Calu3 (cell line): ENCODE measurements around the gene JAM2. TPM values are rescaled to one million over a fixed set of nuclear protein-coding genes. Genes with fewer than 3 reads are reported as not detected.

Source experiments
- BruUV-seq: library from RNA; stranded (reverse); fragments of 400-500 nt; replicated peaks from 2 replicates; lab custom pipeline; 2021; lab: Mats Ljungman, UMichigan
- CTCF ChIA-PET: fragments of 300-600 bp; sonication (Branson Sonifier 250); formaldehyde crosslinking; loops from one replicate; lab custom pipeline; 2022; ENCODE audit warnings: antibody characterized with exemption; lab: Charles Lee
- DNase-seq: peaks from one replicate; pipeline ENCODE4 v3.0.0; 2022
- H3K27ac Mint-ChIP-seq: one replicate; pipeline ENCODE4 v1.8.0; 2022; ENCODE audit warnings: mixed read lengths; ENCODE audit not compliant: unreplicated experiment
- H3K27me3 Mint-ChIP-seq: one replicate; pipeline ENCODE4 v1.8.0; 2022; ENCODE audit warnings: mixed read lengths; ENCODE audit not compliant: unreplicated experiment
- H3K36me3 Mint-ChIP-seq: one replicate; pipeline ENCODE4 v1.8.0; 2022; ENCODE audit warnings: mild to moderate bottlenecking, moderate library complexity, mixed read lengths; ENCODE audit not compliant: insufficient read depth, unreplicated experiment
- H3K4me1 Mint-ChIP-seq: one replicate; pipeline ENCODE4 v1.8.0; 2022; ENCODE audit warnings: mild to moderate bottlenecking, low read depth, mixed read lengths; ENCODE audit not compliant: unreplicated experiment
- H3K4me3 Mint-ChIP-seq: one replicate; pipeline ENCODE4 v1.8.0; 2022; ENCODE audit warnings: mild to moderate bottlenecking, low read depth, moderate library complexity, mixed read lengths; ENCODE audit not compliant: unreplicated experiment
- H3K9me3 Mint-ChIP-seq: one replicate; pipeline ENCODE4 v1.8.0; 2022; ENCODE audit warnings: low read depth, mixed read lengths; ENCODE audit not compliant: unreplicated experiment
- intact Hi-C: fragments of 100-400 bp; cut with micrococcal nuclease; formaldehyde crosslinking; loops from one replicate; pipeline ENCODE4 v1.10.0; 2022; ENCODE audit not compliant: unreplicated experiment
- total RNA-seq: library from RNA; stranded (reverse); gene quantifications from 2 replicates; pipeline ENCODE4 v1.2.3, GENCODE V29; 2022
- TF ChIP-seq, protein P1 (sequence below): fragments of 200-600 bp; IDR thresholded peaks from one replicate; pipeline ENCODE4 v1.8.0; 2022; ENCODE audit warnings: antibody characterized with exemption; ENCODE audit not compliant: unreplicated experiment

The JAM2 gene
- total RNA-seq, 1 experiment from 2014 or later: not detected

DNA sequence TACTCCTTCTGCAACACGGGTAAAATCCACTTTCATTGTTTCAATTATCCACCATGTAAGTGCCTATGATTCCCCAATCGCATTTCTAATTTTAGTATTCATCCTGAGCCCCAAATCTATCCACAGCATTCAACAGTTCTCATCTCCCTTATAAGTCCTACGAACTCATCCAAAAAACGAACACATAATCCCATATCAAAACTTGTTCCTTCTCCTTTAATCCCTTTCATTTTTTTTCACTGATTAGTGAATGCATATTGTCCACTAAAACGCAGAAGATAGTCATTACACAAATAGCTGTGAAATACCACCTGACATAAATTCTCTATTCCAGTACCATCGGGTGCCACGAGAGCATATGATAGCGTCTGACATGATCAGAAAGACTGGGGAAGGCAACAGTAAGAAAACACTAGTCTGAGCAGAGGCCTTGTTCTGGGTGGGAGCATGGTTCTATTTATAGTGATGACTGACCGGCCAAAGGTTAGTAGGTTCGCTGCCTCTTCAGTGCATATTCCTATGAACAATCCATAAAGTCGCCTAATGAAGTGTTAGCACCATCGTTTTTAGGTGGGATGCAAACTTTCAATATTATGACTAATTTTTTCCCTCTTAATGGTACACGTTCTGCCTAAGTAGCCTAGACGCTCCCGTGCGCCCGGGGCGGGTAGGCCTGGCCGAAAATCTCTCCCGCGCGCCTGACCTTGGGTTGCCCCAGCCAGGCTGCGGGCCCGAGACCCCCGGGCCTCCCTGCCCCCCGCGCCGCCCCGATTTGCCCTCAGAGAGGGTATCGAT, 95.0 kb downstream of the JAM2 start:
- H3K4me1 Mint-ChIP-seq: peaks cover 7% of the 10 kb centered on the region
- H3K4me3 Mint-ChIP-seq: peak overlapping the region; percentile 87
- no TSS peak for BruUV-seq
- peak overlapping the region; percentile 100 for H3K27ac Mint-ChIP-seq
- H3K9me3 Mint-ChIP-seq: no peaks in the 10 kb centered on the region
- peak; percentile 2 for DNase-seq
- no peaks in the 10 kb centered on the region for H3K27me3 Mint-ChIP-seq
- CTCF ChIA-PET: no interaction called here
- TF ChIP-seq, protein P1, sequence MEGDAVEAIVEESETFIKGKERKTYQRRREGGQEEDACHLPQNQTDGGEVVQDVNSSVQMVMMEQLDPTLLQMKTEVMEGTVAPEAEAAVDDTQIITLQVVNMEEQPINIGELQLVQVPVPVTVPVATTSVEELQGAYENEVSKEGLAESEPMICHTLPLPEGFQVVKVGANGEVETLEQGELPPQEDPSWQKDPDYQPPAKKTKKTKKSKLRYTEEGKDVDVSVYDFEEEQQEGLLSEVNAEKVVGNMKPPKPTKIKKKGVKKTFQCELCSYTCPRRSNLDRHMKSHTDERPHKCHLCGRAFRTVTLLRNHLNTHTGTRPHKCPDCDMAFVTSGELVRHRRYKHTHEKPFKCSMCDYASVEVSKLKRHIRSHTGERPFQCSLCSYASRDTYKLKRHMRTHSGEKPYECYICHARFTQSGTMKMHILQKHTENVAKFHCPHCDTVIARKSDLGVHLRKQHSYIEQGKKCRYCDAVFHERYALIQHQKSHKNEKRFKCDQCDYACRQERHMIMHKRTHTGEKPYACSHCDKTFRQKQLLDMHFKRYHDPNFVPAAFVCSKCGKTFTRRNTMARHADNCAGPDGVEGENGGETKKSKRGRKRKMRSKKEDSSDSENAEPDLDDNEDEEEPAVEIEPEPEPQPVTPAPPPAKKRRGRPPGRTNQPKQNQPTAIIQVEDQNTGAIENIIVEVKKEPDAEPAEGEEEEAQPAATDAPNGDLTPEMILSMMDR: no peak
- H3K36me3 Mint-ChIP-seq: peaks cover 34% of the 10 kb centered on the region
- intact Hi-C loops: no loop called here

DNA sequence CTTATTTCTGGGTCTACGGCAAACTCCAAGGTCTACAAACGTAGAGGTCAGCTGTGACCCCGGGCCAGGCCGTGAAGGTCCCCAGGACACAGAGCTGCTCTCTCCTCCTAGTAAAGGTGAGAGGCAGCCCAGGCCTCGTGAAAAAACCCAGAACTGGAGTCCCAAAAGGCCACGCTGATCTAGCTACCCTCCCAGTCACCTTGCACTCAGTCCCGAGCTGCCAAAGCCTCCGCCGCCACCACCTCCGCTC, 95.5 kb downstream of the JAM2 start:
- Mint-ChIP-seq H3K9me3 (no peaks in the 10 kb centered on the region), H3K36me3 (peaks cover 34% of the 10 kb centered on the region), H3K4me1 (peaks cover 7% of the 10 kb centered on the region), H3K27me3 (no peaks in the 10 kb centered on the region), H3K27ac (peak overlapping the region; percentile 100), H3K4me3 (peak overlapping the region; percentile 87)
- CTCF ChIA-PET: interaction anchor here (0.6 kb wide), 1 partner anchor 158 kb away, joined by 5 read pairs; no protein-coding TSS in a partner anchor
- BruUV-seq: no TSS peak
- TF ChIP-seq, protein P1: no peak
- no peak for DNase-seq
- intact Hi-C loops: no loop called here

DNA sequence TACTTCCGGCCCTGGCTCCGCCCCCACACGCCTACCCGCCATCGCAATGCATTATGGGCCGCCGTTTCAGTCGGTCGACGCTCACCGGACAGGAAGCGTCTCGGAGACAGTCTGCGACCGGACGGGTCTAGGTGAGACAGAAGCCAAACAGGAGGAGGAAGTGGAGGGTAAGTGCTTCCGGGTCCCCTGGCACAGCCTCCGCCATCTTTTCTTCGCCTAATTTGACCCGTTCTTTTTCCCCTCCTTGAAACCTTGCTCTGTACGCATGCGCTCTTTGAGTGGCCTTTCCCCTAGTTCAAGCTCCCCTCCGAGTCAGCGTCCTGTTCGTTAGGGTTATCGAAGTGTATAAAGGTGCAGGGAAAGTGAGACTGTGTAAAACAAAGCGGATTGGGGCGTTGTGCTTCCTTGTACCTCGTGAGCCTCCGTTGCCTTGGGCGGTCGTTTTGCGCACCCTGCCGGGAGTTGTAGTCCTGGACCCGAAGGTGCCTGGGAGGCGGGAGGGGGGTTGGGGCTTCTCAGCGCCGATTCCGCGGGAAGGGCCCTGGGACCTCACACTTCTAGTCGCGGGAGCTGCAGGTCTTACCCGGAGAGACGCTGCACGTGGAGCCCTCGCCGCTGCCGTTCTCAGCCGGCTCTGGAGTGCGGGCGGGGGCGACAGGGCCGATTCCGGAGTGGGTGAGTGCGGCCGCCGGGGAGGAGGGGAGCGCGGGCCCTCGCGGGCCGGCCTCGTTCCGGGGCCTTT, 96.0 kb downstream of the JAM2 start, which contains the start of the genes ATP5PF and GABPA:
TSS of gene ATP5PF (minus strand) at position 1 of the 742 bp plus-strand sequence. CDS start 5,110 bp downstream, outside the sequence.
TSS of gene GABPA (plus strand) at position 69 of the 742 bp plus-strand sequence. CDS start 6,627 bp downstream, outside the sequence.
- Mint-ChIP-seq H3K4me3 (peak within 1 kb of the TSS; percentile 87), H3K27ac (peak within 1 kb of the TSS; percentile 100), H3K27me3 (no peaks in the 10 kb centered on the region), H3K9me3 (no peaks in the 10 kb centered on the region), H3K36me3 (peaks cover 34% of the 10 kb centered on the region), H3K4me1 (peaks cover 7% of the 10 kb centered on the region)
- intact Hi-C loops: no loop called here
- CTCF ChIA-PET: interaction anchor here (0.6 kb wide), 1 partner anchor 158 kb away, joined by 5 read pairs; no protein-coding TSS in a partner anchor
- BruUV-seq: no TSS peak
- TF ChIP-seq, protein P1: no peak
- peak; percentile 92 for DNase-seq

DNA sequence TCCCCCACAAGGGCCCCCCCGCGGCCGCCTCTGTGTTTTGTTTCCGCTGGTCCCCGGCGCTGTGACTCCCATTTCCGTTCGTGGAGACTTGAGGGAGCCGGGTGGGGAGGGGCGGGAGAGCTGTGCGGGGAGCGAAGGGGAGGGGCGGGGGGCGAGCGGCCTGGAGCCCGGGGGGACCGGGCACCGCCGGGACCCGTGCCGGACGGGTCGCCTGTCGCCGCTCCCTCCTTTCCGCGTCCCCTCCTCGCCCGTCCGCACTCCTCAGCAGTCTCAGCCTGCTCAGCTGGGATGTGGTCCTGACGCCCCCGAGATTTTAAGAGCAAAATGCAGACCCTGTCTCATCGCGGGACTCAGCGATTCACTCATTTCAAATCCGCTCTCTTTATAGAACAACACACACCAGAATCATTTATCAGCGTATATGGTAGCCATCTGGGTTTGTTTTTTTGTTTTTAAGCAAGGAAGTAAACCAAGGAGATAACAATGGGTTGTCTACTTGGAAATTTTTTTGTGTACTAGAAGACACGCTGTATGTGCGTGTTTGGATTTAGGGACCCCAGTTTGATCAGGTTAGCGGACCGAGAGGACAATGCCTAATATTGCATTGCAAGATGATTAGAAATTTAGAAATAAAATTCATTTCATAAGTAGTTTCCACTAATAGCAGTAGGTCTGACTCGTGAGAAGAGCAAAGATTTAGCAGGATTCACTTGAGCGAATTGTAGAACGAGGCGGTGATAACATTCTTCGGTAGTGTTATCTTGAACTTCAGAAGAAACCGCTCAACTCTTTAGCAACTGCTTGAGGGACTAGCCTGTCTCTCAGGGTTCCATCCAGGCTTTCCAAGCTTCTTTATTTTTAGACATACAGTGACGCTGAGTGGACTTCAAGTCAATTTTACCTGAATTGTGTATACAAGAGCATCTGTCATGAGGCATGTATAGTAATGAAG, 96.9 kb downstream of the JAM2 start:
- Mint-ChIP-seq H3K27me3 (no peaks in the 10 kb centered on the region), H3K4me1 (peaks cover 7% of the 10 kb centered on the region), H3K27ac (peak overlapping the region; percentile 100), H3K36me3 (peaks cover 34% of the 10 kb centered on the region), H3K4me3 (peak overlapping the region; percentile 87), H3K9me3 (no peaks in the 10 kb centered on the region)
- intact Hi-C loops: no loop called here
- CTCF ChIA-PET: no interaction called here
- TF ChIP-seq, protein P1: no peak
- peak; percentile 69 for DNase-seq
- BruUV-seq: no TSS peak
